ENCODE results near the gene CTBP2.
A peak's percentile ranks its signal among the peaks of the same experiment; 100 is the strongest.

CTBP2 gene

GRCh38 chr10:125039354-125039769 is 121.0 kb downstream of the CTBP2 start:
- no peak for DNase-seq (ENCODE audit: low spot score)

- DNase-seq (ENCODE audit: low spot score), result no peak
Observed at GRCh38 chr10:125038637-125039036, 121.7 kb downstream of the CTBP2 start.

GRCh38 chr10:125037145-125037877 is 123.1 kb downstream of the CTBP2 start:
- DNase-seq (ENCODE audit: low spot score), result no peak

- DNase-seq (ENCODE audit: low spot score), result no peak
Observed at GRCh38 chr10:125035588-125036295, 124.6 kb downstream of the CTBP2 start.

GRCh38 chr10:125035136-125035535 is 125.2 kb downstream of the CTBP2 start:
- no peak for DNase-seq (ENCODE audit: low spot score)

GRCh38 chr10:125034675-125035074 is 125.7 kb downstream of the CTBP2 start:
- no peak for DNase-seq (ENCODE audit: low spot score)

GRCh38 chr10:125033146-125033924 is 127.0 kb downstream of the CTBP2 start:
- DNase-seq (ENCODE audit: low spot score), result no peak

GRCh38 chr10:125032474-125033020 is 127.8 kb downstream of the CTBP2 start:
- no peak for DNase-seq (ENCODE audit: low spot score)

GRCh38 chr10:125030567-125031197 is 129.7 kb downstream of the CTBP2 start:
- DNase-seq (ENCODE audit: low spot score), result no peak

- DNase-seq (ENCODE audit: low spot score), result no peak
Observed at GRCh38 chr10:125029584-125030242, 130.7 kb downstream of the CTBP2 start.

- peak; percentile 60 for DNase-seq (ENCODE audit: low spot score)
Observed at GRCh38 chr10:125027871-125028869, 132.2 kb downstream of the CTBP2 start.

- no peak for DNase-seq (ENCODE audit: low spot score)
Observed at GRCh38 chr10:125026974-125027735, 133.2 kb downstream of the CTBP2 start.

- no peak for DNase-seq (ENCODE audit: low spot score)
Observed at GRCh38 chr10:125026036-125026931, 134.1 kb downstream of the CTBP2 start.

- DNase-seq (ENCODE audit: low spot score), result no peak
Observed at GRCh38 chr10:125025341-125025740, 135.0 kb downstream of the CTBP2 start.

GRCh38 chr10:125024497-125025234 is 135.7 kb downstream of the CTBP2 start:
- DNase-seq (ENCODE audit: low spot score), result no peak

- DNase-seq (ENCODE audit: low spot score), result no peak
Observed at GRCh38 chr10:125023862-125024496, 136.4 kb downstream of the CTBP2 start.

GRCh38 chr10:125023255-125023654 is 137.1 kb downstream of the CTBP2 start:
- no peak for DNase-seq (ENCODE audit: low spot score)

All from ecto neural progenitor cell (in vitro differentiated cells).